GM23248 (cell line): Measurements from ENCODE around the gene FGFR1OP2.

Source experiments
- EZH2 ChIP-seq: fragments of 200-600 bp; sonication (generic); IDR thresholded peaks from 2 replicates; pipeline ENCODE4 v1.6.1; 2018; ENCODE audit warnings: antibody characterized with exemption, mild to moderate bottlenecking; ENCODE audit not compliant: insufficient read depth, poor library complexity, severe bottlenecking
- EZH2phosphoT487 ChIP-seq: fragments of 200-600 bp; sonication (generic); IDR thresholded peaks from 2 replicates; pipeline ENCODE4 v1.6.1; 2018; ENCODE audit warnings: antibody characterized with exemption, moderate library complexity, mild to moderate bottlenecking, low read depth; ENCODE audit not compliant: insufficient read depth

- TF ChIP-seq EZH2 (no peak), EZH2phosphoT487 (no peak)
Measured at GRCh38 chr12:26991826-26992225, 53.6 kb downstream of the FGFR1OP2 start.
